ENCODE data around the gene CBX3. TPM values are rescaled to one million over a fixed set of nuclear protein-coding genes. Genes with fewer than 3 reads are reported as not detected.

CBX3 gene
- 188 TPM in 2 replicates for total RNA-seq (2013; cell fraction: nucleolus; rRNA removed)
- total RNA-seq (2014; rRNA removed) (153 and 181 TPM in 2 replicates), total RNA-seq (2014; rRNA removed; fragmentation: Illumina TruSeq; extraction: Trizol) (303 and 305 TPM in 2 replicates), total RNA-seq (2021) (194 and 201 TPM in 2 replicates), polyA plus RNA-seq (2011; rRNA removed) (238 and 407 TPM in 2 replicates), polyA plus RNA-seq (2014; fragmentation: Illumina TruSeq; extraction: Trizol) (307 and 369 TPM in 2 replicates), polyA plus RNA-seq (2014; fragmentation: Nextera tagmentation; extraction: Ambion mirVana) (100 to 1,000 TPM; 205 to 247 TPM), polyA plus RNA-seq (2014; rRNA removed) (191 and 239 TPM in 2 replicates), polyA plus RNA-seq (2016; fragmentation: Nextera tagmentation; extraction: Ambion mirVana) (100 to 1,000 TPM; 205 to 212 TPM), polyA minus RNA-seq (2011; rRNA and poly(A)+ RNA removed) (44.8 and 66.0 TPM in 2 replicates), Bru-seq, nascent RNA (percentile 97 among the genes with signal in this experiment), BruChase-seq, experiment 1, labeled RNA remaining after a 6-hour chase (percentile 98 among the genes with signal in this experiment), BruChase-seq, experiment 2, labeled RNA remaining after a 2-hour chase (percentile 97 among the genes with signal in this experiment)
- polyA plus RNA-seq (2011; ENCODE audit: low read depth), result 71.4 TPM
- 70.7 and 72.5 TPM in 2 replicates for polyA plus RNA-seq (2011; cell fraction: cytosol; rRNA removed)
- polyA plus RNA-seq (2011; cell fraction: nucleus; rRNA removed), result 112 and 122 TPM in 2 replicates
- 150 and 167 TPM in 2 replicates for polyA plus RNA-seq (2012)
- polyA minus RNA-seq (2011; cell fraction: cytosol; rRNA and poly(A)+ RNA removed), result 27.1 and 39.7 TPM in 2 replicates
- polyA minus RNA-seq (2011; cell fraction: nucleus; rRNA and poly(A)+ RNA removed), result 83.8 and 123 TPM in 2 replicates
- long read RNA-seq, experiment 1, transcript CBX3-203 (6 exons, 1,717 nt), result minor isoform, 21 of 344 reads
- long read RNA-seq, experiment 1, transcript CBX3-202 (6 exons, 1,857 nt), result major isoform, 247 of 344 reads
- long read RNA-seq, experiment 1, transcript CBX3-201 (6 exons, 2,128 nt), result minor isoform, 17 of 344 reads
- long read RNA-seq, experiment 1, partial matches to known transcripts, result 22 of 344 reads
- long read RNA-seq, experiment 1, other reads (novel, unspliced or antisense), result 35 of 344 reads
- long read RNA-seq, experiment 2, transcript CBX3-203 (6 exons, 1,717 nt), result minor isoform, 10 of 347 reads
- long read RNA-seq, experiment 2, transcript CBX3-202 (6 exons, 1,857 nt), result major isoform, 192 of 347 reads
- long read RNA-seq, experiment 2, transcript CBX3-201 (6 exons, 2,128 nt), result minor isoform, 5 of 347 reads
- long read RNA-seq, experiment 2, partial matches to known transcripts, result 47 of 347 reads
- long read RNA-seq, experiment 2, other reads (novel, unspliced or antisense), result 92 of 347 reads

DNA sequence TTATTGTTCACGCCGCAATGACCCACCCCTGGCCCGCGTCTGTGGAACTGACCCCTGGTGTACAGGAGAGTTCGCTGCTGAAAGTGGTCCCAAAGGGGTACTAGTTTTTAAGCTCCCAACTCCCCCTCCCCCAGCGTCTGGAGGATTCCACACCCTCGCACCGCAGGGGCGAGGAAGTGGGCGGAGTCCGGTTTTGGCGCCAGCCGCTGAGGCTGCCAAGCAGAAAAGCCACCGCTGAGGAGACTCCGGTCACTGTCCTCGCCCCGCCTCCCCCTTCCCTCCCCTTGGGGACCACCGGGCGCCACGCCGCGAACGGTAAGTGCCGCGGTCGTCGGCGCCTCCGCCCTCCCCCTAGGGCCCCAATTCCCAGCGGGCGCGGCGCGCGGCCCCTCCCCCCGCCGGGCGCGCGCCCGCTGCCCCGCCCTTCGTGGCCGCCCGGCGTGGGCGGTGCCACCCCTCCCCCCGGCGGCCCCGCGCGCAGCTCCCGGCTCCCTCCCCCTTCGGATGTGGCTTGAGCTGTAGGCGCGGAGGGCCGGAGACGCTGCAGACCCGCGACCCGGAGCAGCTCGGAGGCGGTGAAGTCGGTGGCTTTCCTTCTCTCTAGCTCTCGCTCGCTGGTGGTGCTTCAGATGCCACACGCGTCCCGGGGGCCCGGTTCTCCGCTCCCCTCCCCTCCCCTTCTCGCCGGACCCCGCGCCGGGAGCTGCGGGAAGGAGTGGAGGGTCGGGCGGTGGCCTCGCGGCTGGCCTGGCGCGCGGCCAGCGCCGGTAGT lies at the start of gene CBX3:
Gene CBX3, plus strand, starts transcription at position 499 of the 772 bp plus-strand sequence. CDS start 1,254 bp downstream, outside the sequence.
- POLR2A ChIA-PET, result interaction anchor here (0.5 to 12.7 kb wide), 12 partner anchors 10 to 234 kb away, joined by 3 to 206 read pairs (median 4); partner anchors contain the start of gene NFE2L3
- ATAC-seq (peak; percentile 60), FAIRE-seq (no peak), DNase-seq (ENCODE audit: low read depth, low spot score) (peak; percentile 73)
- peak within 1 kb of the TSS; percentile 16 for H2AFZ ChIP-seq (ENCODE audit: control insufficient read depth, low read depth, low read length)
- no peaks in the 10 kb centered on the region for H3K4me1 ChIP-seq (ENCODE audit: control insufficient read depth, insufficient read depth, low read length)
- peaks cover 90% of the 10 kb centered on the region for H3K79me2 ChIP-seq (ENCODE audit: control insufficient read depth, insufficient read depth, low read length)
- CTCF ChIA-PET, result interaction anchor here (1.0 to 13.1 kb wide), 6 partner anchors 9 to 331 kb away, joined by 3 to 203 read pairs (median 6); no protein-coding TSS in a partner anchor
- RAD21 ChIA-PET (ENCODE audit: unreplicated experiment), result interaction anchor here (0.7 to 12.7 kb wide), 17 partner anchors 9 to 309 kb away, joined by 3 to 164 read pairs (median 5); partner anchors contain the start of genes NFE2L3 and SNX10
- intact Hi-C loops (cut with micrococcal nuclease; ENCODE audit: unreplicated experiment) (loop anchor here (2.0 to 10.0 kb wide), 6 partner anchors 49 to 463 kb away; partner anchors contain the start of gene NFE2L3), in situ Hi-C loops (cut with MboI) (loop anchor here (5.0 kb wide), 1 partner anchor 91 kb away; the partner anchor contains the start of gene SNX10)
- H3K36me3 ChIP-seq (ENCODE audit: control insufficient read depth in 2 of 2, insufficient read depth in 2 of 2, low read length in 1 of 2), result peaks cover 2 to 14% of the 10 kb centered on the region in 2 experiments
- under 1% methylated on average over 22 of the region's 86 CpGs for WGBS (ENCODE audit: insufficient coverage, insufficient replicate concordance, low lambda C conversion rate, missing lambda C conversion rate)
- no TSS peak for BruUV-seq (replicated peaks)
- no peaks in the 10 kb centered on the region; the same call in 1 of the 2 replicates for H4K20me1 ChIP-seq (ENCODE audit: control insufficient read depth, insufficient read depth)
- H3K4me2 ChIP-seq (ENCODE audit: control insufficient read depth, insufficient read depth), result peak within 1 kb of the TSS; percentile 79; the same call in 1 of the 2 replicates
- no peaks in the 10 kb centered on the region; the same call in 2 of the 3 replicates for H3K9me3 ChIP-seq (replicated peaks; ENCODE audit: control insufficient read depth, insufficient read depth, low read length)
- peak within 1 kb of the TSS; percentile 87 for H3K4me3 ChIP-seq
- H3K27me3 ChIP-seq (replicated peaks in 1 of 2; ENCODE audit: control insufficient read depth in 2 of 2, insufficient read depth in 2 of 2, low read length in 1 of 2), result no peaks in the 10 kb centered on the region
- H3K9ac ChIP-seq (ENCODE audit: control insufficient read depth, insufficient read depth, low read length), result peak within 1 kb of the TSS; percentile 98
- H3K27ac ChIP-seq (ENCODE audit: control insufficient read depth, insufficient read depth), result peak within 1 kb of the TSS; percentile 96
- SMC1A ChIA-PET (ENCODE audit: uncharacterized antibody, unreplicated experiment), result interaction anchor here (1.0 to 11.0 kb wide), 8 partner anchors 43 to 234 kb away, joined by 3 to 198 read pairs (median 4); partner anchors contain the start of gene SNX10
- TF ChIP-seq TCF3 (IDR thresholded peaks at IDR 0.05; ENCODE audit: borderline replicate concordance, insufficient read depth, low read depth, low read length) (peak; percentile 48; the same call in 1 of the 2 replicates), BMI1 (IDR thresholded peaks at IDR 0.05; ENCODE audit: borderline replicate concordance) (no peak), CBFB (IDR thresholded peaks at IDR 0.05; ENCODE audit: low read depth) (peak; percentile 49), RB1 (IDR thresholded peaks at IDR 0.05; ENCODE audit: borderline replicate concordance) (peak; percentile 93; the same call in 1 of the 2 replicates), WRNIP1 (IDR thresholded peaks at IDR 0.05; ENCODE audit: borderline replicate concordance, low read depth, low read length) (no peak), BACH1 (IDR thresholded peaks at IDR 0.05; ENCODE audit: borderline replicate concordance) (0 out of 2 replicates have a peak, but pooled peaks have one; percentile 22), TARDBP (IDR thresholded peaks at IDR 0.05; ENCODE audit: borderline replicate concordance) (0 out of 2 replicates have a peak, but pooled peaks have one; percentile 45), HDAC2 (IDR thresholded peaks at IDR 0.05) (no peak), ZSCAN29 (IDR thresholded peaks at IDR 0.05) (0 out of 2 replicates have a peak, but pooled peaks have one; percentile 18), MYB (IDR thresholded peaks at IDR 0.05; ENCODE audit: borderline replicate concordance, low read depth, low read length) (no peak), ZBED1 (IDR thresholded peaks at IDR 0.05; ENCODE audit: borderline replicate concordance) (peak; percentile 33; the same call in 1 of the 2 replicates), CBX5 (IDR thresholded peaks at IDR 0.05; ENCODE audit: low read depth) (0 out of 2 replicates have a peak, but pooled peaks have one; percentile 21), GATAD2B (conservative IDR thresholded peaks at IDR 0.05; ENCODE audit: low read depth) (no peak)
- TF ChIP-seq, protein P1, sequence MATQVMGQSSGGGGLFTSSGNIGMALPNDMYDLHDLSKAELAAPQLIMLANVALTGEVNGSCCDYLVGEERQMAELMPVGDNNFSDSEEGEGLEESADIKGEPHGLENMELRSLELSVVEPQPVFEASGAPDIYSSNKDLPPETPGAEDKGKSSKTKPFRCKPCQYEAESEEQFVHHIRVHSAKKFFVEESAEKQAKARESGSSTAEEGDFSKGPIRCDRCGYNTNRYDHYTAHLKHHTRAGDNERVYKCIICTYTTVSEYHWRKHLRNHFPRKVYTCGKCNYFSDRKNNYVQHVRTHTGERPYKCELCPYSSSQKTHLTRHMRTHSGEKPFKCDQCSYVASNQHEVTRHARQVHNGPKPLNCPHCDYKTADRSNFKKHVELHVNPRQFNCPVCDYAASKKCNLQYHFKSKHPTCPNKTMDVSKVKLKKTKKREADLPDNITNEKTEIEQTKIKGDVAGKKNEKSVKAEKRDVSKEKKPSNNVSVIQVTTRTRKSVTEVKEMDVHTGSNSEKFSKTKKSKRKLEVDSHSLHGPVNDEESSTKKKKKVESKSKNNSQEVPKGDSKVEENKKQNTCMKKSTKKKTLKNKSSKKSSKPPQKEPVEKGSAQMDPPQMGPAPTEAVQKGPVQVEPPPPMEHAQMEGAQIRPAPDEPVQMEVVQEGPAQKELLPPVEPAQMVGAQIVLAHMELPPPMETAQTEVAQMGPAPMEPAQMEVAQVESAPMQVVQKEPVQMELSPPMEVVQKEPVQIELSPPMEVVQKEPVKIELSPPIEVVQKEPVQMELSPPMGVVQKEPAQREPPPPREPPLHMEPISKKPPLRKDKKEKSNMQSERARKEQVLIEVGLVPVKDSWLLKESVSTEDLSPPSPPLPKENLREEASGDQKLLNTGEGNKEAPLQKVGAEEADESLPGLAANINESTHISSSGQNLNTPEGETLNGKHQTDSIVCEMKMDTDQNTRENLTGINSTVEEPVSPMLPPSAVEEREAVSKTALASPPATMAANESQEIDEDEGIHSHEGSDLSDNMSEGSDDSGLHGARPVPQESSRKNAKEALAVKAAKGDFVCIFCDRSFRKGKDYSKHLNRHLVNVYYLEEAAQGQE (IDR thresholded peaks at IDR 0.05; ENCODE audit: low read depth, low read length), result peak; percentile 48; the same call in 1 of the 2 replicates

Measured in GM12878 (cell line).